Kidney capillary endothelial cell (primary cell): ENCODE measurements around the gene PHKB.
"Not testable (repeated sequence)": the region's sequence is repeated elsewhere in the genome, so short reads cannot be mapped to it uniquely, and the experiment has no call there.

Source experiments
- DNase-seq: peaks from one replicate; pipeline ENCODE4 v3.0.0-alpha.2; 2018; ENCODE audit warnings: low spot score

Gene PHKB

GRCh38 chr16:47626246-47626645 lies 165.1 kb downstream of the PHKB start:
- no peak for DNase-seq

GRCh38 chr16:47627085-47627639 lies 166.0 kb downstream of the PHKB start:
- DNase-seq: no peak

GRCh38 chr16:47627721-47628120 lies 166.6 kb downstream of the PHKB start:
- DNase-seq: no peak

GRCh38 chr16:47631131-47631530 lies 170.0 kb downstream of the PHKB start:
- no peak for DNase-seq

GRCh38 chr16:47634126-47634525 lies 173.0 kb downstream of the PHKB start:
- no peak for DNase-seq

GRCh38 chr16:47634727-47635126 lies 173.6 kb downstream of the PHKB start:
- no peak for DNase-seq

- no peak for DNase-seq
These were observed 175.5 kb downstream of the PHKB start for GRCh38 chr16:47636501-47637099.

- DNase-seq: no peak
These were observed 177.0 kb downstream of the PHKB start for GRCh38 chr16:47638175-47638574.

- DNase-seq: no peak
These were observed 179.5 kb downstream of the PHKB start for GRCh38 chr16:47640661-47641060.

- no peak for DNase-seq
These were observed 182.3 kb downstream of the PHKB start for GRCh38 chr16:47643323-47644000.

GRCh38 chr16:47644166-47644565 lies 183.0 kb downstream of the PHKB start:
- peak; percentile 20 for DNase-seq

GRCh38 chr16:47644661-47645060 lies 183.5 kb downstream of the PHKB start:
- no peak for DNase-seq

- no peak for DNase-seq
These were observed 185.8 kb downstream of the PHKB start for GRCh38 chr16:47646914-47647313.

GRCh38 chr16:47657032-47657431 lies 195.9 kb downstream of the PHKB start:
- DNase-seq: no peak

GRCh38 chr16:47657977-47658376 lies 196.8 kb downstream of the PHKB start:
- no peak for DNase-seq

- DNase-seq: no peak
These were observed 199.4 kb downstream of the PHKB start for GRCh38 chr16:47660540-47660939.

GRCh38 chr16:47664653-47665325 lies 203.7 kb downstream of the PHKB start:
- DNase-seq: no peak

- DNase-seq: no peak
These were observed 205.3 kb downstream of the PHKB start for GRCh38 chr16:47666434-47666833.

- DNase-seq: no peak
These were observed 206.8 kb downstream of the PHKB start for GRCh38 chr16:47667956-47668355.

- DNase-seq: no peak
These were observed 211.3 kb downstream of the PHKB start for GRCh38 chr16:47672475-47672874.

GRCh38 chr16:47676635-47677177 lies 215.6 kb downstream of the PHKB start:
- DNase-seq: no peak

- DNase-seq: not testable (repeated sequence)
These were observed 220.4 kb downstream of the PHKB start for GRCh38 chr16:47681571-47681970.

- no peak for DNase-seq
These were observed 226.6 kb downstream of the PHKB start for GRCh38 chr16:47687694-47688093.
